MG63 (cell line): ENCODE measurements around the gene ZNF776. TPM values are rescaled to one million over a fixed set of nuclear protein-coding genes. Genes with fewer than 3 reads are reported as not detected.
A peak's percentile ranks its signal among the peaks of the same experiment; 100 is the strongest.
"Not testable (repeated sequence)": the region's sequence is repeated elsewhere in the genome, so short reads cannot be mapped to it uniquely, and the experiment has no call there.

Experiments
- DNase-seq: peaks from one replicate; pipeline ENCODE4 v3.0.0-alpha.2; 2020
- H3K27me3 ChIP-seq: fragments of 250-450 bp; sonication (Bioruptor Pico); 2 replicates; pipeline ENCODE4 v1.5.1; 2020; ENCODE audit warnings: mild to moderate bottlenecking, moderate library complexity
- H3K36me3 ChIP-seq: fragments of 250-450 bp; sonication (Bioruptor Pico); 2 replicates; pipeline ENCODE4 v1.5.1; 2020; ENCODE audit warnings: mild to moderate bottlenecking, moderate library complexity
- H3K4me3 ChIP-seq: fragments of 250-450 bp; sonication (Bioruptor Pico); 2 replicates; pipeline ENCODE4 v1.5.1; 2020; ENCODE audit warnings: mild to moderate bottlenecking, moderate library complexity
- H3K9me3 ChIP-seq: fragments of 250-450 bp; sonication (Bioruptor Pico); 2 replicates; pipeline ENCODE4 v1.5.1; 2020; ENCODE audit warnings: mild to moderate bottlenecking, moderate library complexity
- total RNA-seq: library from RNA; depleted of rRNA; stranded (reverse); fragments of >200 nt; shearing (Covaris generic); gene quantifications from 2 replicates; pipeline ENCODE4 v1.2.3, GENCODE V29; 2014; ENCODE audit warnings: low replicate concordance

Gene ZNF776
- total RNA-seq, 1 experiment from 2014 or later, result 10.0 TPM

GRCh38 chr19:57769345-57770131 lies 22.9 kb downstream of the ZNF776 start, which contains the start of gene ZNF586:
Gene ZNF586 (plus strand): TSS chr19:57769676. CDS start chr19:57769843, 167 bp downstream.
- peak; percentile 95 for DNase-seq
- H3K4me3 ChIP-seq, result peak within 1 kb of the TSS; percentile 69
- peaks cover 35% of the 10 kb centered on the region for H3K36me3 ChIP-seq
- no peaks in the 10 kb centered on the region for H3K27me3 ChIP-seq
- H3K9me3 ChIP-seq, result peaks cover 19% of the 10 kb centered on the region

GRCh38 chr19:57771417-57771816 lies 24.8 kb downstream of the ZNF776 start:
- no peak for DNase-seq
- Histone ChIP-seq H3K9me3 (peaks cover 26% of the 10 kb centered on the region), H3K4me3 (no peak overlapping the region), H3K36me3 (peaks cover 51% of the 10 kb centered on the region), H3K27me3 (no peaks in the 10 kb centered on the region)

GRCh38 chr19:57773488-57773887 lies 26.9 kb downstream of the ZNF776 start:
- Histone ChIP-seq H3K9me3 (peaks cover 31% of the 10 kb centered on the region), H3K36me3 (peaks cover 70% of the 10 kb centered on the region), H3K27me3 (no peaks in the 10 kb centered on the region), H3K4me3 (no peak overlapping the region)
- DNase-seq, result no peak

GRCh38 chr19:57776764-57777296 lies 30.2 kb downstream of the ZNF776 start:
- Histone ChIP-seq H3K4me3 (no peak overlapping the region), H3K27me3 (no peaks in the 10 kb centered on the region), H3K9me3 (peaks cover 47% of the 10 kb centered on the region), H3K36me3 (peaks cover 87% of the 10 kb centered on the region)
- no peak for DNase-seq

GRCh38 chr19:57778336-57778735 lies 31.7 kb downstream of the ZNF776 start:
- Histone ChIP-seq H3K9me3 (peaks cover 51% of the 10 kb centered on the region), H3K36me3 (peaks cover 88% of the 10 kb centered on the region)

GRCh38 chr19:57779220-57779845 lies 32.7 kb downstream of the ZNF776 start:
- no peaks in the 10 kb centered on the region for H3K27me3 ChIP-seq
- peaks cover 52% of the 10 kb centered on the region for H3K9me3 ChIP-seq
- no peak for DNase-seq
- H3K4me3 ChIP-seq, result no peak overlapping the region
- peaks cover 90% of the 10 kb centered on the region for H3K36me3 ChIP-seq

More at GRCh38 chr19:57778336-57778735, 31.7 kb downstream of the ZNF776 start:
- H3K4me3 ChIP-seq, result no peak overlapping the region
- H3K27me3 ChIP-seq, result no peaks in the 10 kb centered on the region
- no peak for DNase-seq

- no peak for DNase-seq
- peaks cover 24% of the 10 kb centered on the region for H3K9me3 ChIP-seq
- peaks cover 81% of the 10 kb centered on the region for H3K36me3 ChIP-seq
- no peak overlapping the region for H3K4me3 ChIP-seq
- H3K27me3 ChIP-seq, result no peaks in the 10 kb centered on the region
Measured at GRCh38 chr19:57786286-57786685, 39.7 kb downstream of the ZNF776 start.

GRCh38 chr19:57786906-57787305 lies 40.3 kb downstream of the ZNF776 start:
- Histone ChIP-seq H3K36me3 (peaks cover 79% of the 10 kb centered on the region), H3K9me3 (peaks cover 24% of the 10 kb centered on the region), H3K27me3 (no peaks in the 10 kb centered on the region), H3K4me3 (no peak overlapping the region)
- DNase-seq, result no peak

- no peak for DNase-seq
- H3K9me3 ChIP-seq, result peaks cover 17% of the 10 kb centered on the region
- no peak overlapping the region for H3K4me3 ChIP-seq
- peaks cover 74% of the 10 kb centered on the region for H3K36me3 ChIP-seq
- no peaks in the 10 kb centered on the region for H3K27me3 ChIP-seq
Measured at GRCh38 chr19:57788114-57788692, 41.6 kb downstream of the ZNF776 start.

- no peak overlapping the region for H3K4me3 ChIP-seq
- no peaks in the 10 kb centered on the region for H3K27me3 ChIP-seq
- peaks cover 69% of the 10 kb centered on the region for H3K36me3 ChIP-seq
- H3K9me3 ChIP-seq, result peaks cover 12% of the 10 kb centered on the region
- no peak for DNase-seq
Measured at GRCh38 chr19:57789288-57789687, 42.7 kb downstream of the ZNF776 start.

- H3K9me3 ChIP-seq, H3K27me3 ChIP-seq, DNase-seq, H3K4me3 ChIP-seq: not testable (repeated sequence)
- peaks cover 30% of the 10 kb centered on the region for H3K36me3 ChIP-seq
Measured at GRCh38 chr19:57796580-57796979, 50.0 kb downstream of the ZNF776 start.

- Histone ChIP-seq H3K27me3 (no peaks in the 10 kb centered on the region), H3K4me3 (no peak overlapping the region), H3K36me3 (peaks cover 20% of the 10 kb centered on the region), H3K9me3 (no peaks in the 10 kb centered on the region)
- no peak for DNase-seq
Measured at GRCh38 chr19:57800696-57801095, 54.1 kb downstream of the ZNF776 start.

- Histone ChIP-seq H3K4me3 (no peak overlapping the region), H3K27me3 (no peaks in the 10 kb centered on the region), H3K36me3 (peaks cover 32% of the 10 kb centered on the region), H3K9me3 (no peaks in the 10 kb centered on the region)
- DNase-seq, result no peak
Measured at GRCh38 chr19:57802269-57802668, 55.7 kb downstream of the ZNF776 start.

GRCh38 chr19:57803265-57803593 lies 56.6 kb downstream of the ZNF776 start:
- peak overlapping the region; percentile 44 for H3K4me3 ChIP-seq
- no peaks in the 10 kb centered on the region for H3K27me3 ChIP-seq
- DNase-seq, result no peak
- H3K9me3 ChIP-seq, result no peaks in the 10 kb centered on the region
- peaks cover 40% of the 10 kb centered on the region for H3K36me3 ChIP-seq

- Histone ChIP-seq H3K4me3 (peak overlapping the region; percentile 44), H3K36me3 (peaks cover 44% of the 10 kb centered on the region), H3K9me3 (no peaks in the 10 kb centered on the region), H3K27me3 (no peaks in the 10 kb centered on the region)
- peak; percentile 51 for DNase-seq
Measured at GRCh38 chr19:57803594-57804325, 57.1 kb downstream of the ZNF776 start.

- H3K9me3 ChIP-seq, result no peaks in the 10 kb centered on the region
- no peak overlapping the region for H3K4me3 ChIP-seq
- peaks cover 57% of the 10 kb centered on the region for H3K36me3 ChIP-seq
- H3K27me3 ChIP-seq, result no peaks in the 10 kb centered on the region
- no peak for DNase-seq
Measured at GRCh38 chr19:57807541-57807940, 60.9 kb downstream of the ZNF776 start.
